Right lobe of liver (tissue), 4 donors: Measurements from ENCODE around the gene APOBEC3H.

Experiments
- POLR2A ChIP-seq: fragments of 450-650 bp; IDR thresholded peaks from one replicate; pipeline ENCODE4 v1.6.1; 2017; ENCODE audit warnings: antibody characterized with exemption, mild to moderate bottlenecking
- TF ChIP-seq, protein P1 (sequence below), 4 donors: fragments of 200-600 bp in 3 of 4; fragments of 450-650 bp in 1 of 4; IDR thresholded peaks; one replicate each; pipeline versions ENCODE4 v1.5.1 to v1.8.0; 2016 to 2022; ENCODE audit warnings: antibody characterized with exemption in 4 of 4, mild to moderate bottlenecking in 2 of 4
- donor health status: DM: no; HTN: no; CAD: no.
- donor health status: DM: no; HTN: no; CAD: no.
- donor health status: DM: no; HTN: yes; CAD: no.

- TF ChIP-seq, protein P1, sequence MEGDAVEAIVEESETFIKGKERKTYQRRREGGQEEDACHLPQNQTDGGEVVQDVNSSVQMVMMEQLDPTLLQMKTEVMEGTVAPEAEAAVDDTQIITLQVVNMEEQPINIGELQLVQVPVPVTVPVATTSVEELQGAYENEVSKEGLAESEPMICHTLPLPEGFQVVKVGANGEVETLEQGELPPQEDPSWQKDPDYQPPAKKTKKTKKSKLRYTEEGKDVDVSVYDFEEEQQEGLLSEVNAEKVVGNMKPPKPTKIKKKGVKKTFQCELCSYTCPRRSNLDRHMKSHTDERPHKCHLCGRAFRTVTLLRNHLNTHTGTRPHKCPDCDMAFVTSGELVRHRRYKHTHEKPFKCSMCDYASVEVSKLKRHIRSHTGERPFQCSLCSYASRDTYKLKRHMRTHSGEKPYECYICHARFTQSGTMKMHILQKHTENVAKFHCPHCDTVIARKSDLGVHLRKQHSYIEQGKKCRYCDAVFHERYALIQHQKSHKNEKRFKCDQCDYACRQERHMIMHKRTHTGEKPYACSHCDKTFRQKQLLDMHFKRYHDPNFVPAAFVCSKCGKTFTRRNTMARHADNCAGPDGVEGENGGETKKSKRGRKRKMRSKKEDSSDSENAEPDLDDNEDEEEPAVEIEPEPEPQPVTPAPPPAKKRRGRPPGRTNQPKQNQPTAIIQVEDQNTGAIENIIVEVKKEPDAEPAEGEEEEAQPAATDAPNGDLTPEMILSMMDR (IDR thresholded peaks at IDR 0.05): no peak
- no peak for TF ChIP-seq POLR2A
These were observed 19.1 kb downstream of the APOBEC3H start for GRCh38 chr22:39115977-39116621.
